Neural progenitor cell (in vitro differentiated cells): ENCODE results near the gene MGMT.

Experiments used
- EZH2 ChIP-seq: fragments of 200-600 bp; sonication (generic); IDR thresholded peaks from 2 replicates; pipeline ENCODE4 v1.6.1; 2017; ENCODE audit warnings: antibody characterized with exemption, mild to moderate bottlenecking, moderate library complexity
- TF ChIP-seq, protein P1 (sequence below): fragments of 200-600 bp; sonication (generic); IDR thresholded peaks from 2 replicates; pipeline ENCODE4 v1.5.1; 2017; ENCODE audit warnings: antibody characterized with exemption, mild to moderate bottlenecking

- TF ChIP-seq, protein P1, sequence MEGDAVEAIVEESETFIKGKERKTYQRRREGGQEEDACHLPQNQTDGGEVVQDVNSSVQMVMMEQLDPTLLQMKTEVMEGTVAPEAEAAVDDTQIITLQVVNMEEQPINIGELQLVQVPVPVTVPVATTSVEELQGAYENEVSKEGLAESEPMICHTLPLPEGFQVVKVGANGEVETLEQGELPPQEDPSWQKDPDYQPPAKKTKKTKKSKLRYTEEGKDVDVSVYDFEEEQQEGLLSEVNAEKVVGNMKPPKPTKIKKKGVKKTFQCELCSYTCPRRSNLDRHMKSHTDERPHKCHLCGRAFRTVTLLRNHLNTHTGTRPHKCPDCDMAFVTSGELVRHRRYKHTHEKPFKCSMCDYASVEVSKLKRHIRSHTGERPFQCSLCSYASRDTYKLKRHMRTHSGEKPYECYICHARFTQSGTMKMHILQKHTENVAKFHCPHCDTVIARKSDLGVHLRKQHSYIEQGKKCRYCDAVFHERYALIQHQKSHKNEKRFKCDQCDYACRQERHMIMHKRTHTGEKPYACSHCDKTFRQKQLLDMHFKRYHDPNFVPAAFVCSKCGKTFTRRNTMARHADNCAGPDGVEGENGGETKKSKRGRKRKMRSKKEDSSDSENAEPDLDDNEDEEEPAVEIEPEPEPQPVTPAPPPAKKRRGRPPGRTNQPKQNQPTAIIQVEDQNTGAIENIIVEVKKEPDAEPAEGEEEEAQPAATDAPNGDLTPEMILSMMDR = no peak
- no peak for TF ChIP-seq EZH2
These were observed 317.2 kb downstream of the MGMT start for GRCh38 chr10:129784291-129784690.
